GM19463 (cell line): ENCODE results near the gene CERS6.
"Not testable (repeated sequence)": the region's sequence is repeated elsewhere in the genome, so short reads cannot be mapped to it uniquely, and the experiment has no call there.

Experiments used
- ATAC-seq: cut with Tn5 transposase; IDR thresholded peaks from one replicate; pipeline ENCODE4 v1.9.1; 2021; ENCODE audit warnings: mild to moderate bottlenecking, moderate library complexity; ENCODE audit not compliant: unreplicated experiment

CERS6 gene

DNA sequence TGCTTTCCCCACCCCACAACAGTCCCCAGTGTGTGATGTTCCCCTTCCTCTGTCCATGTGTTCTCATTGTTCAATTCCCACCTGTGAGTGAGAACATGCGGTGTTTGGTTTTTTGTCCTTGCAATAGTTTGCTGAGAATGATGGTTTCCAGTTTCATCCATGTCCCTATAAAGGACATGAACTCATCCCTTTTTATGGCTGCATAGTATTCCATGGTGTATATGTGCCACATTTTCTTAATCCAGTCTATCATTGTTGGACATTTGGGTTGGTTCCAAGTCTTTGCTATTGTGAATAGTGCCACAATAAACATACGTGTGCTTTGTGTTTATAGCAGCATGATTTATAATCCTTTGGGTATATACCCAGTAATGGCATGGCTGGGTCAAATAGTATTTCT is 335.1 kb downstream of the CERS6 start:
- ATAC-seq = not testable (repeated sequence)

DNA sequence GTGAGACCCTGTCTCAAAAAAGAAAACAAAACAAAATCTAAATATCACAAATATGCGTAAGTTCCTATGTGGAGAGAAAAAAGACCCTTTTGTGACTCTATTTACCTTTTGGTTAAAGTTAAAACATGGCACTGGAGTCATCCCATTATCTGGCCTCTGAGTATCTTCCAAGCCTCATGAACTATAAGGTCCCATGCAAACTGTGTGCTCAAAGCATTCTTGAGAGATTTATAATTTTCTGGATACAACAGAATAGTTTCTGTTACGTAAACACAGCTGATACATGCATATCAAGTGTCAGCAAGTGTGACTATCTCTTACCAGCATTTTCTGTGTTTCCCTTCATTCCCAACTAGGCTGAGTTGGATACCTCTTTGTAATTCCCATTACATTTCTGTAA is 337.5 kb downstream of the CERS6 start:
- ATAC-seq = no peak

DNA sequence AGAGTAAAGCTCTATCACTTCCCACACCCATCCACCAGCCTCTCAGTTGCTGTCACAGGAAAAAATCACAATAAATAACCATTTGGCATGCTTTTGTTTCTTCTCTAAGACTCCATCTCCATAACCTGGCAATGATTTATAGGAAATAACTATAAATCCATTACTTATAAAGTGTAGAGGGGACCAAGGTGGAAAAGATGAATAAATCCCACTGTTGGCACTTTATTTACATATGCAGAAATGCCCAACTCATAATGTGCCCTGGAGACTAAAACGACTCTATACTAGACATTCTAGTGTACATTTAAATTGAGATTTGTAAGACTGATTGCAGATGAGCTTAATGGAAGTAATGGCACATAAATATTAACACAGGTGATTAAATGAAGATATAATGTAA is 338.9 kb downstream of the CERS6 start:
- ATAC-seq = no peak

DNA sequence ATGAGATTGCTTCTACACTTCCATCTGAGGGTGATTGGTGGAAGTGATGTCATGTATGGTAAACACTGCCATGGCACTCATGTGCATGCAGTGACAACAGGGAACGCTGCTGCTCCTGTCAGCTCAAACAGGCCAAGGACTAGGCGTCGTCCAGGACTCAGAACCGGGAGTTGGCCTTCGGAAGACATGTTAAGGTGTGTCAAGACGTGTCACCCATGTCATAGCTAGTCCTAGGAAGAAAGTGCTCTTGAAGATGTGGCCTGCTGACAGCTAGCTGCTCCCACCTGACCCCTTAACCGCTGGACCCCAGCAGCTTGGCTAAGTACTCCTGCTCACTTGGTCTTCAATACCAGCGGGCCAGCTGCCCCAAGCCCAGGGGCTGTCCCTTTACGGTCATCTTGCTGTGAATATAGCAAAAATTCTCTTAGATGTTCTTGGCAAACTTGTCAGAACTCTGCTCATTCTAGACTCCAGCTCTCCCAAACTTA is 340.1 kb downstream of the CERS6 start:
- no peak for ATAC-seq

DNA sequence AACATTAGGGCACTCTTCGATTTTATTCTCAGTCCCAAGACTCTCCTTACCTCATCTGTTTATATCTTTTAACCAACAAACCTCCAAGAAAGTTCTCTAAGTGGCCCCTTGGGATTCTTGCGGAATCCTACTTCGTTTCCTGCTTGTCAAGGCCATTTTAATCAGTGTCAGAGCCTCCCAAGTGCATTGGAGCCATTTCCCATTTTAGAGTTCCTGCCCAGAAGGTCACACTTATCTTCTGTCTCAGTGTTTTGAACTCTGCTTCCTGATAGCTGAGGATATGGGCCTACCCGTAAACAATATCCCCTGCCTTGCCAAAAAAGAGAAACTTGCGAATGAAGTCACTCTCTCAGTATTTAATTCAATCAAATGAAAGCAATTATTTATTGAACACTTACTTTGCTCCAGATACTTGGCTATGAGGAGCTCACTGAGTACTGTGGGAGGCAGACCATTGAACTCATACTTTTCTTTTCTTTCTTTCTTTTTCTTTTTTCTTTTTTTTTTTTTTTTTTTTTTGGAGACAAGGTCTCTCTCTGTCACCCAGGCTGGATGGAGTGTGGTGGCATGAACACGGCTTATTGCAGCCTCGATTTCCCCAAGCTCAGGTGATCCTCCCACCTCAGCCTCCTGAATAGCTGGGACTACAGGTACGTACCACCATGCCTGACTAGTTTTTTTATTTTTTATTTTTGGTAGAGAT is 340.7 kb downstream of the CERS6 start:
- ATAC-seq = no peak

DNA sequence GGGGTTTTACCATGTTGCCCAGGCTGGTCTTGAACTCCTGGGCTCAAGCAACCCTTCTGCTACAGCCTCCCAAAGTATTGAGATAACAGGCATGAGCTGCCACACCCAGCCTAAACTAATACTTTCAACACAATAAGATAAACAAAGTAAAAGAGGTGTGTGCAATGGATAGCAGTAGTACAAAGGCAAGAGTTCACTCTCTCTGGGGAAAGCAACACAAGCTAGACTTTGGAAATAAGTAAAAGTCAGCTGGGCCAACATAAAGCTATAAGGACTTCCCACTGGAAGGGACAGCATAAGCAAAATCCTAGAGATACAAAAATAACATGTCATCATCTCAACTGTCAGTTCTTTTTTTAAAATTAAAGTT is 341.2 kb downstream of the CERS6 start:
- ATAC-seq = no peak

DNA sequence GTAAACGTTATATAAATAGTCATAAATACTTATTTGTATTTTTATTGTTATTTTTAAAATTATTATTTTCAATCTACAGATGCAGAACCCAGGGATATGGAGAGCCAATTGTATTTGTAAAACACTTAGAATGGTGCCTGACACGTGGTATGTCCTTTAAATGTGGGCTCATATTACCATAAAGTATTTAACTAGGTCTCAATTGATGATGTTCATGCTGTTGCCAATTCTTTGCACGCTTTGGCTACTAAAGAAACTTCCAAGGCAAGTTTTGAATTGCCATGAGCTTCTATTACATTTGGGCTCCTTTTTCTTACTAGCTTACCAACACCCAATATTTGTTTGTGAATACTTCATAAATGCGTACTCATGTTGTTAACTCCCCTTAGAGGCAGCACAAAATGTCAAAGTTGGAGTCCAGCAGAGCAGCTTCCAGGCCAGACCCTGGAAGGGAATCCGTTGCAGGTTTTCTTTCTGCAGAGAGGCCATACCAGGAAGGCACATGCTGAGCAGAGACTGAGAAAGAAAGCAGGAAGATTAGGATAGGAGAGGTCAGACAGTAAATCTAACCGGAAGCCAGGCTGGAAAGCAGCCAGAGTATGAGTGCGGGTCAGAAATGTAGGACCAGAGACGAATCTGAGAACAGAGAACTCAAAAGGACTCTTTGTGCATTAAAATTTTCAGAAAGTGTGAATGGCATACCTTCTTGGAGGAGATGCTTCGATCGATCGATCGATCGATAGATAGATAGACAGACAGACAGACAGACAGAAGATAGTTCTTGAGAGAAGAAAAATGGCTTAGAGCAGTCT is 342.2 kb downstream of the CERS6 start:
- no peak for ATAC-seq

DNA sequence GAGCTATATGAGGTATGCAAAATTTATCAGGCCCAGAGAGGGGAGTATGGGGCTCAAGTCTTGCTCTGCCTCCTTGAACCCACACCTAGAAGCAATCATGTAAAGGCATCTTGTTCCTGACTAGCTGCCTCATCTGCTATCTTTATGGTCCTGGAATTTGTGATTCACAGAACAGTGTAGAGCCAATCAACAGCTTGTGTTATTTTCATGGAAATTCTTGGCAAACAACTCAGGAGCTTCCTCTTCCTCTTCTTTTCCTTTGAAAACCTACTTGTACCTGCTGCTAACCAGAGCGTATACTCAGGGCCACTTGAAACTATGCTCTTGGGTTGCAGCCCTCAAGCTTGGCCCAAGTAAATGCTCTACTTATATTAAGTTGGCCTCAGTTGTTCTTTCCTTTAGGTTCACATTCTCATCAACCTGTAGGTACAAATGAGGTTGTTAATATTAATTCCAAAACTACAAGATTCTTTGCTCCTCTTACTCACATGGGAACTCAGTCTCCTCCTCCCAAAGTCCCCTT is 342.9 kb downstream of the CERS6 start:
- no peak for ATAC-seq

DNA sequence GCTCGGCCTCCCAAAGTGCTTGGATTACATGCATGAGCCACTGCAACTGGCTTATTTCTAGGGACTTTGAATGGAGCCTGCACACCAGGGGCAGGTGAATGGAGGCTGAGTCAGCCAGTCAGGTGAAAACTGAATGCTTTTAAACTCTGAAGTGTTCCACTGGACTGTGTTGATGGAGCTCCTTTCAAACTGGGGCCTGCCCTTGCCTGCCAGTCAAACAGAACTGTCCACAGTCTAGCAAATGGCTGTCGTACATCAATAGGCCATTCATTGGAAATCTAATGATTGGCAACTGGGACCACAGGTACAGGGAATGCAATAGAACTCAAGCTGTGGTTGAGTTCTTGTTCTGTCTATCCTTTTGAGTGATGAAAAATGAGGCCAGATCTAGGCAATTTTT is 345.4 kb downstream of the CERS6 start:
- no peak for ATAC-seq

DNA sequence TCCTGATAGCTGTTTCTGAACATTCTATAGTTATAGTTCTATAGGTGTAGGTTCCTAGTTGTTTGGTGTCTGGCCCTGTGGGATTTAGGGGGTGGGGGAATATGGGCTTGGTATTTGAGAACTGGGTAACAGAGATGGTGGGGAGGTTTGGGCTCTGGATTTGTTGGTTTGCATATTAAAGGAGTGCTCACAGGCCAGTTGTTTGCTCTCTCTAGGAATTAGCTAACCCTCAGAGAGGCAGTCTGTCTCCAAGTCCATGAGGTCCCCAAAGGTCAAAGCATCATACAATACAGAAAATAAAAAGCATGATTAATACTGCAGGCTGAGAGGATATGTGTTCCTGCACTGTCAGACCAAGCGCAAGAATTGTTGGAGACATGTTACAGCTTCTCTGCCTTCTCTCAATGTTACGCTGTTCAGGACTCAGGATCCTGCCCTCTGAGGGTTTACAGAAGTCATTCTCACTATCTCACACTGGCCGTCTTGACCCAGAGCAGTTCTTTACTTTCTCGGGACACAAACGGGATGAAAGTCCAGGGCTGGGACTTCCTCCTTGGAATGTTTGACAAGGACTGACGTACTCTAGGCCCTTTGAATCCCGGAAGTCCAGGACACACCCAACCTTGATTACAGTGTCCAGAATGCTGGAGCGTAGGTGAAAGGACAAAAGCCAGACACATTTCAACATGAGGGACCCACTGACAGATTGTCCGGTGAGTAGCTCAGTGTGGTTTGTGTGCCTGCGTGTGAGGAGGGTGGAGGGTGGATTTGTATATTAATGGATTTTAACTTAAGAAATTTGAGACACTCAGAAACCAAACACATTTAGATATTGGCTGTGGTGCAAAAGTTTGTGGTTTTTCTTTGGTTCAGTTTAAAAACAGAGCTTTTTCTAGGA is 346.1 kb downstream of the CERS6 start, which contains the start of gene NOSTRIN:
Gene NOSTRIN (plus strand): TSS at position 677 of the 898 bp plus-strand sequence. CDS start 10 bp downstream, at position 687.
- ATAC-seq = no peak

DNA sequence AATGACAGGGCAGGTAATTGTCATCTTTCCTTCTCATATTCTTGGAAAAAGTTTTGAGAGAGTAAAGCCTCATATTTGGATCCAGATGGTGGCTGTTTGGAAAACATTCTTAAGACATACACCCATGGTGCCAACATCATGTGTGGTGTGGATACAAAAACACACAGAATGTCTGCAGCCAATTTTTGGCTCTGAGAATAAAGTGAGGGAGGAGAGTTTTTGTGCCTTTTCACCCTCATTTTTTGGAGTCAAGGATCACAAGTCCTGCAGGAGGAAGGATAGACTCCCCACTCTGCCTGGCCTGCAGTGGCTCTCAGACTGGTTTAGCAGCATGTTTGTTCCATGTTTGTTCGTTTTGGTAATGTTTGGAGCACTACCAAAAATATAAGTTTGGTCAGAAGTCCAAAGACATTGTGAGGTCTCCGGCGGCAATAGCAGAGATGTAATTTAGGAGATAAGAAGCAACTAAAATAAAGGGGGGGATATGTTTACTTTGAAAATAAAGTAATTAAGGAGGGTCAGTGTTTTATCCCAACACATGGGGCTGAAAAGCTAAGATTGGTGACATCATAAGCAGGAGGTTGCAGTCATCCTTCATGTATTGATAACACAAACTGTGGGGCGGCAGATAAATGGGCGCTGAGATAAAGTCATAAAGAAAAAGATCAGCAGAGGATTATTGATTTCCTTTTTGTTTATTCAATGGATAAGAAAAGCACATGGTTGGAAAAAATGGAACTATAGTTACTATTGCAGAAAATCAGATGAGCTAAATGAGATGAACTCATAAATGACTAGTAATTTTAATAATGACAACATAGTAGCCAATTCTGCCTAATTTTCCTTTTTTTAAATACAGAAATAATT is 347.0 kb downstream of the CERS6 start:
- ATAC-seq = no peak

DNA sequence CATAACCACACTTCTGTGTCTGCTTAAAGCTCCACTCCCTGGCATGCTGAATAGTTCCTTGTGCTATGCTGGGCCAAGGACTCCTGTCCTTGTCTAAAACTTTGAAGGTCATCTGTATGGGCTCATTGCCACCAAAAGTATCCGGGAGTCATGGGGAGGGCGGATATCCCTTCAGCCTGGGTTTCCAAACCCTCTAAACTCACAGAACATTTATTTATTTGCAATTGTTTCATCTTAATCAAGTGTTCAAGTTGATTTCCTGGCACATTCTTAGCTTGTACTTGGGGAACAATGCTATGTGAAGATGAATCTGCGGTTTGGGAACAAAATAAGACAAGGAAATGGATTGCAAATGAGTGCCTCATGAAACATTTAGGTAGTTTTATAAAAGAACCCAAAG is 348.1 kb downstream of the CERS6 start:
- ATAC-seq = no peak

DNA sequence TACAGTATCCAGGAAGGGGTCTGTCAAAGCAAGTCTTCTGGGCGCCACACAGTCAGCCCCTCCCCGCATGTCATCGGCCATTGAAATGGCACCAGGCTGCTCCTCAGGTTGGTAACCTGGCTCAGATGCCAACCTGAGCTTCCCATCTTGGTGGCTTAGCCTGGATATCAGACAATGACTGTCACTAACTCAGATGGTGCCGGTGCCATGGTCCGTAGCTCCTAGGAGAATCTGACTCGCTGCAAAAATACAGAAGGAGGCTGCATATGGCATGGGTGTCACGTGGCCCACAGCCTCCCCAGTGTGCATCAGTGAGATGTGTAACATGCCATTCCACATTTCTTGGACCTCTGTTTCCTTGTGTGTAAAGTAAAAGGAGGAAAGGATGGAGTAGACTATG is 349.5 kb downstream of the CERS6 start:
- no peak for ATAC-seq

DNA sequence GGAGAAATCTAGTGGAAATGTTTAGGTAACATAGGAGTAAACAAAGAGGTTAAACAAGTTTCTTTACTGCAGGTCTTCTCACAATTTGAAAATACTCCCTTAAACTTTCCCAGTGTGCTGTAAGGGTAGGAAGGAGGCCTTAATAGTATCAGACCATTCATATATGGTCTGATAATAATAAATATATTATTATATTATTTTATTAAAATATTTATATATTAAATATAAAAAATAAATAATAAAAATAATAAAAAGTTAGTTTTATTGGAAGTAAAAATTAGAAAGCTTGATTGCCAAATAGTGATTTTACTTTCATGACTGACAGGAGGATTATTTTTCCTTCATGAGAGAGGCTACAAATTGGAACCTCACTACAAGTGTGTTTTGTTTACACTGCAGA is 353.5 kb downstream of the CERS6 start:
- ATAC-seq = no peak

DNA sequence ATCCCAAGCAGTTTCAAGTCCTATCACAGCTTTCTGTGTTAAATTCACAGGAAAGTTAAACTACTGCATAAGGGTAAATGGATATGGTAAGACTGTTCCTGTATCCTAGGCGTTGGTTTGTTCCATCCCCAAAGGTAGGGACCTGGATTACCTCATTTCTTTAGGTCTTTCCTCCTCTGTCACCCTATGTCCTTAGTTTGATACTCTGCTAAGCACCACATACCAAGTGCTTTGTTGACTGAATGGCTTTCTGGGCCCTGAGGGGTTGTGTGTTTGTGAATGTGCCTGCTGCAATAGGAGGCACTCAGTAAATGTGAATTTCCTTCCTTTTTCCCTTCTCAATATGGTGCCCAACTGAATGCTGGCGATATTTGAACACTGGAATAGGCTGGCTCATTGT is 354.2 kb downstream of the CERS6 start:
- no peak for ATAC-seq

DNA sequence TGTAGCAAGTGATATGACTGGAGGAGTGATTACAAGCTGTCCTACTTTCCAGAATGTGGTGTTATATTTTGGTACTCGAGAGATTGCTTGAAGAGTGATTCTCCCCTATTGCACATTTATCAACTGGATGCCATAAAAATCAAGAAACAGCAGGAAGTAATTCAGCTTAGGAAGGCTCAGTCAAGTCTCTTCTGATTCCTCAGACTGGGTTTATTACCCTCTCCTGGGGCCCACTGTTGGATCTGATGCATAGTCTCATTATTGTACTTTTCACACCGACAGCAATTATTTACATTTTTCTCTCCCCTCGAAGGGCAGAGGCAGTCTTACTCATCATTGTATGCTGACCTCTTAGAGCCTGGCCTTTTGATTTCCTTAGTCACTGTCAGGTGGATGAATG is 355.6 kb downstream of the CERS6 start:
- ATAC-seq = no peak

DNA sequence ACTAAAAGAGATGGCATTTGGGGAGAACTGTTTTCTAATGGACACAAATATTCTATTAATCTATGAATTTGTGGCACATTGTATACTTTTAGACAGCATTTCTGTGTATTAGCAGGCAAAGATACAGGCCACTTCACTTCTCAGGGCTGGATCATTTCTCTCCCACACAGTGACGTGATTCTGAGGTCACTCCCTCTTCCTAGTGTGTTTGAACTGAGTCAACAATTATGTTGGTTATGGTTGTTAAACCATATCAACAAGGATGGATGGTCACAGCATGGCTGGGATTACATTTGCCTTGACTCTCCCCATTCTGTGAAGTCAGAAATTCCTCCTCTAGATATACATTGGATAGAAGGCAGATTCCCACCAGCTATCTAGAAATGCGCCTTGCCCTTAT is 358.0 kb downstream of the CERS6 start:
- ATAC-seq = no peak

DNA sequence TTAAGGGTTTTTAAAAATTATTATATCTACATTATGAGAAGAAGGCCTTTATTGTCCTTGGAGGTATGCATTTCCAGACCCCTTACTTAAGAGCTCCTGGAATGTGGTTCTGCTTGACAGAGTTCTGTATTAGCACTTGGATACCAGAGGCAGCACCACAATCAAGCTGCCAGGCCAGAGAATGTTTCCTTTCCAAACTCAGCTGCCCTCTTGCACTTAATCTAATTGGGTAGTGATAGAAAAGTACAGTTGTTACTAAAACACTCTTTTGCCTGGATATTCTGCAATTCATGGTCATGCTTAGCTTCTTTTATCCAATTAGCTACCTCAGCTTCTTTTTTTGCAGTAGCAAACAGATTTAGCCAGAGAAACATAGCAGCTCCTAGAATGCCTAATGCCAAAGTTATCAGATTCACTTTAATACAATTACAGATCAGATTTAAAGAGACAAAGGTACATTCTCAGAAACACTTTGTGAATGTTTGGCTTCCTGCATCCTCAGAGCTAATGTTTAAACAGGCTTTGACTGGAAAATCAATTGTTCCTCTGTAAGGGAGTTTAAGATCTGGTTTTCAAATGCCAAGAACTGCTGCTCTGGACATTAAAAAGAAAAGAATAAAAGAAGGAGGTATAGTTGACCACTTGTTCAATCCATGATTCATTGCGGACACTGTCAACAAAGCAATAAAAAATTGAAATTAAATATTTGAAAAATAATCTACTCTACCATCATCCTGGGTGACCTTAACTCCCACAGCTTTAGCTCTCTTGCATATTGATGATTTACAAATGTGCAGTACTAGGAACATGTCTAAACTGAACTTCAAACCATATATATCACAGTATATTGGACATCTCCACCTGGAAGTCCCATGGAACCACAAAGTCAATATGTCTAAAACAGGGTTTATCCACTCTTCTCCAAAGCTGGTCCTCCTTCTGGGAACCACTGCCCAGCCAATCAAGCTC is 359.2 kb downstream of the CERS6 start:
- no peak for ATAC-seq

DNA sequence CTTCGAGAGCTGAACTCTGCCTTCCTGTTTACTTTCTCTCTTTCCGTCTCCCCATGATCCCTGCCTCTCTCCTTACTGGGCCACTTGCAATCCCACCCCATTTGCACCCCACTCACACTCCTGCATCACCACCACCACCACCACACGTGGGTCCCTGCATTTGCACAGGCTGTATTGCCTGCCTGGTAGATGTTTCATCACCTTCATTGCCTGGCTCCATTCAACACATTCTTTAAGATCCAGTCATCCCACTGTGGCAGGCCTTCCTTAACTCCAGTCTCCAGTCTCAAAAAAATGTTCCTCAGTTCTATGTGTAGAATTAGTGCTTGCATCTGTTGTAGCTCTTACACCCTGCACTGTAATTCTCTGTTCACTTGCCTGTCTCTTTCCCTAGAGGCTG is 360.3 kb downstream of the CERS6 start:
- ATAC-seq = no peak
